ENCODE measurements around the gene VWA1. TPM values are rescaled to one million over a fixed set of nuclear protein-coding genes. Genes with fewer than 3 reads are reported as not detected.

Gene VWA1
- total and polyA plus RNA-seq, 2 of the 4 experiments (the other 2 are of a cell fraction): 1.1 to 6.1 TPM

DNA sequence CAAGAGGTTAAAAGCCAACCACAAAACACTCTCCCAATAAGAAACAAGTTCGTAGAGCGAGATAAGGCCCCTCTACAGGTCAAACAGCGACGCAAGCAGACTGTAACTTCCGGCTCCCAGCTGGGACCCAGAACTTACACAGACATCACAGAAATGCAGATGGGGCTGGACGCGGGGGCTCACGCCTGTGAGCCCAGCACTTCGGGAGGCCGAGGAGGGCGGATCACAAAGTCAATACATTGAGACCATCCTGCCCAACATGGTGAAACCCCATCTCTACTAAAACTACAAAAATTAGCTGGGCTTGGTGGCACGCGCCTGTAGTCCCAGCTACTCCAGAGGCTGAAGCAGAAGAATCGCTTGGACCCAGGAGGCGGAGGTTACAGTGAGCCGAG is 47.4 kb upstream of the VWA1 start (continued):
- TF ChIP-seq MAZ (IDR thresholded peaks at IDR 0.05; ENCODE audit: borderline replicate concordance, low read depth, low read length) (no peak), FOS (IDR thresholded peaks at IDR 0.05; ENCODE audit: low read depth, low read length) (no peak), RFX5 (IDR thresholded peaks at IDR 0.05; ENCODE audit: low read depth, low read length) (no peak), POLR2A (IDR thresholded peaks at IDR 0.05; ENCODE audit: low read depth, low read length) (no peak), SMC3 (IDR thresholded peaks at IDR 0.05; ENCODE audit: low read depth, low read length) (no peak)

DNA sequence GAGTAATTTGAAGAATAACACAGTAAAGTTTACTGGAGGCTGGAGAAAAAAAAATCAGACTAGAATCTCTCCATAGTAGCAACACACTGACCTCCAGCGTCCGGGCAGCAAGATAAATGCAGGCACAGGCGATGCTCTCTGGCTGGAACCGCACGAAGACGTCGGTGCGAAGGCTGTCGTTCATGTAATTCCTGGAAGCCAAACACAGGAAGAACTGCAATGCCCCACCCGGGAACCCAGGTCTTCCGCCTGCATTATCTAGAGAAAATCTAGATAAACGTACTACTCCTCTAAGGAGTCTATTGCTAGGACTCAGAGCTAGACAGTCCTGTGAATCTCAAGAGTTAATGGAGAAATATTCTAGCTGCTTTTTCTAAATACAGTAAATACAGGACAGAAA is 44.8 kb upstream of the VWA1 start:
- H2AK5ac ChIP-seq (ENCODE audit: low read depth, low read length): no peak overlapping the region
- H3K9me3 ChIP-seq (ENCODE audit: control insufficient read depth, insufficient read depth, low read length): no peaks in the 10 kb centered on the region
- dilution Hi-C loops (cut with HindIII; ENCODE audit: low sequenced_read_pairs, unreplicated experiment) (no loop called here), in situ Hi-C loops (cut with MboI; ENCODE audit: low sequenced_read_pairs) (no loop called here), intact Hi-C loops (cut with micrococcal nuclease) (no loop called here)
- H3K9ac ChIP-seq (ENCODE audit: low read depth, low read length): no peak overlapping the region
- no peak overlapping the region for H2BK5ac ChIP-seq (ENCODE audit: low read depth, low read length, poor library complexity, severe bottlenecking)
- ChIA-PET CTCF (no interaction called here), POLR2A (ENCODE audit: unreplicated experiment) (no interaction called here)
- no peak overlapping the region for H2AK9ac ChIP-seq (replicated peaks; ENCODE audit: low read depth, low read length, poor library complexity)
- H3K4me2 ChIP-seq (ENCODE audit: low read depth, low read length): no peak overlapping the region
- DNase-seq: no peak
- no peak overlapping the region for H4K5ac ChIP-seq (ENCODE audit: low read depth, low read length)
- H3K36me3 ChIP-seq (ENCODE audit: control insufficient read depth, insufficient read depth, low read length): peaks cover 79% of the 10 kb centered on the region
- H3K23ac ChIP-seq (ENCODE audit: low read depth, low read length): no peak overlapping the region
- no peak overlapping the region for H3K56ac ChIP-seq (ENCODE audit: extremely low read depth, insufficient read depth, low read length)
- H3K4me3 ChIP-seq (ENCODE audit: insufficient read depth, low read depth, low read length): no peak overlapping the region
- peaks cover 28% of the 10 kb centered on the region; the same call in 1 of the 2 replicates for H4K20me1 ChIP-seq (ENCODE audit: insufficient read depth, low read length)
- H3K4me1 ChIP-seq (ENCODE audit: control insufficient read depth, insufficient read depth, low read length): no peaks in the 10 kb centered on the region
- H2BK120ac ChIP-seq (ENCODE audit: low read depth, low read length): no peak overlapping the region
- H4K91ac ChIP-seq (ENCODE audit: insufficient read depth, low read depth, low read length): no peak overlapping the region
- H3K4ac ChIP-seq (ENCODE audit: low read depth, low read length): no peak overlapping the region
- H4K8ac ChIP-seq (ENCODE audit: low read depth in 2 of 2, low read length in 2 of 2): no peak overlapping the region
- H3K27me3 ChIP-seq (ENCODE audit: control insufficient read depth, insufficient read depth, low read length): no peaks in the 10 kb centered on the region
- no peak for ATAC-seq (ENCODE audit: low read depth)
- WGBS, 2 experiments (ENCODE audit: extremely low coverage in 2 of 2, insufficient read length in 1 of 2): 93% methylated on average over 9 of the region's 12 CpGs; no CpG with 5 or more reads in 1 of the 2 experiments
- H2BK15ac ChIP-seq (ENCODE audit: low read depth, low read length): no peak overlapping the region
- BruUV-seq (replicated peaks): no TSS peak
- no peak overlapping the region for H3K18ac ChIP-seq (ENCODE audit: low read depth, low read length)
- H3K14ac ChIP-seq (replicated peaks; ENCODE audit: low read depth, low read length): no peak overlapping the region
- H3K27ac ChIP-seq (ENCODE audit: insufficient read depth, low read length): no peak overlapping the region
- H3K79me1 ChIP-seq (ENCODE audit: low read depth in 1 of 2, low read length in 2 of 2): peaks cover 20 to 50% of the 10 kb centered on the region in 2 experiments
- H2AFZ ChIP-seq (replicated peaks; ENCODE audit: low read length, poor library complexity): no peak overlapping the region
- H2BK20ac ChIP-seq (ENCODE audit: low read depth, low read length): no peak overlapping the region
- H3K9me1 ChIP-seq (ENCODE audit: insufficient read depth, low read length): no peaks in the 10 kb centered on the region
- TF ChIP-seq SMC3 (IDR thresholded peaks at IDR 0.05; ENCODE audit: low read depth, low read length): no peak
- TF ChIP-seq, protein P1, sequence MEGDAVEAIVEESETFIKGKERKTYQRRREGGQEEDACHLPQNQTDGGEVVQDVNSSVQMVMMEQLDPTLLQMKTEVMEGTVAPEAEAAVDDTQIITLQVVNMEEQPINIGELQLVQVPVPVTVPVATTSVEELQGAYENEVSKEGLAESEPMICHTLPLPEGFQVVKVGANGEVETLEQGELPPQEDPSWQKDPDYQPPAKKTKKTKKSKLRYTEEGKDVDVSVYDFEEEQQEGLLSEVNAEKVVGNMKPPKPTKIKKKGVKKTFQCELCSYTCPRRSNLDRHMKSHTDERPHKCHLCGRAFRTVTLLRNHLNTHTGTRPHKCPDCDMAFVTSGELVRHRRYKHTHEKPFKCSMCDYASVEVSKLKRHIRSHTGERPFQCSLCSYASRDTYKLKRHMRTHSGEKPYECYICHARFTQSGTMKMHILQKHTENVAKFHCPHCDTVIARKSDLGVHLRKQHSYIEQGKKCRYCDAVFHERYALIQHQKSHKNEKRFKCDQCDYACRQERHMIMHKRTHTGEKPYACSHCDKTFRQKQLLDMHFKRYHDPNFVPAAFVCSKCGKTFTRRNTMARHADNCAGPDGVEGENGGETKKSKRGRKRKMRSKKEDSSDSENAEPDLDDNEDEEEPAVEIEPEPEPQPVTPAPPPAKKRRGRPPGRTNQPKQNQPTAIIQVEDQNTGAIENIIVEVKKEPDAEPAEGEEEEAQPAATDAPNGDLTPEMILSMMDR (conservative IDR thresholded peaks at IDR 0.05; ENCODE audit: low read depth, low read length): no peak
- no peak for TF ChIP-seq POLR2A (IDR thresholded peaks at IDR 0.05; ENCODE audit: low read depth, low read length)
- TF ChIP-seq RAD21 (IDR thresholded peaks at IDR 0.05; ENCODE audit: low read length): no peak
- TF ChIP-seq ELK1 (IDR thresholded peaks at IDR 0.05; ENCODE audit: borderline replicate concordance, low read depth, low read length): no peak
- no peak for TF ChIP-seq RFX5 (IDR thresholded peaks at IDR 0.05; ENCODE audit: low read depth, low read length)
- no peak for TF ChIP-seq FOS (IDR thresholded peaks at IDR 0.05; ENCODE audit: low read depth, low read length)
- no peak for TF ChIP-seq NFE2L2 (IDR thresholded peaks at IDR 0.05; ENCODE audit: low read depth, low read length)
- no peak for TF ChIP-seq RCOR1 (IDR thresholded peaks at IDR 0.05; ENCODE audit: insufficient replicate concordance, low read length)
- no peak for TF ChIP-seq MAFK (IDR thresholded peaks at IDR 0.05; ENCODE audit: low read depth, low read length)
- TF ChIP-seq MAZ (IDR thresholded peaks at IDR 0.05; ENCODE audit: borderline replicate concordance, low read depth, low read length): no peak
- no peak for TF ChIP-seq MXI1 (IDR thresholded peaks at IDR 0.05; ENCODE audit: borderline replicate concordance, low read depth, low read length)
- no peak for TF ChIP-seq CEBPB (IDR thresholded peaks at IDR 0.05; ENCODE audit: low read depth, low read length)
- TF ChIP-seq BHLHE40 (IDR thresholded peaks at IDR 0.05; ENCODE audit: low read depth, low read length): no peak
- TF ChIP-seq CHD1 (IDR thresholded peaks at IDR 0.05; ENCODE audit: low read depth, low read length): no peak

Measured in IMR-90 (cell line).